ENCODE data around the gene TMEM209.

GRCh38 chr7:130135208-130136205, 69.7 kb downstream of the TMEM209 start:
- TF ChIP-seq EZH2 (IDR thresholded peaks at IDR 0.05; ENCODE audit: borderline replicate concordance, low read length), result no peak
- no peak for TF ChIP-seq CTCF (IDR thresholded peaks at IDR 0.05; ENCODE audit: low read length)
